Measurements from ENCODE around the gene PRRT4. TPM values are rescaled to one million over a fixed set of nuclear protein-coding genes. Genes with fewer than 3 reads are reported as not detected.

The PRRT4 gene
- total and polyA plus RNA-seq, 8 donors = 0.21 to 0.75 (median 0.46) TPM; not detected in 4

GRCh38 chr7:128335730-128336129, 25.8 kb downstream of the PRRT4 start:
- 91 to 95% methylated on average over 3 of the region's 3 CpGs for WGBS, 2 donors
- H3K27ac ChIP-seq = no peak overlapping the region
- H3K27me3 ChIP-seq = no peaks in the 10 kb centered on the region
- DNase-seq (no peak), FAIRE-seq (no peak), ATAC-seq (no peak)
- H3K4me3 ChIP-seq = no peak overlapping the region
- H3K9me3 ChIP-seq = no peaks in the 10 kb centered on the region
- TF ChIP-seq CTCF (IDR thresholded peaks at IDR 0.05) = no peak
- intact Hi-C loops (cut with DNase I) = no loop called here
- H3K4me1 ChIP-seq = no peaks in the 10 kb centered on the region
- H3K36me3 ChIP-seq = peaks cover 10 to 57% (median 24%) of the 10 kb centered on the region in 3 donors

- intact Hi-C loops (cut with DNase I) = no loop called here
- Histone ChIP-seq H3K4me3 (no peak overlapping the region), H3K27me3 (no peaks in the 10 kb centered on the region), H3K36me3 (peaks cover 5 to 55% (median 24%) of the 10 kb centered on the region in 3 donors), H3K4me1 (no peaks in the 10 kb centered on the region), H3K27ac (no peak overlapping the region), H3K9me3 (no peaks in the 10 kb centered on the region)
- no peak for FAIRE-seq
- no peak for TF ChIP-seq CTCF (IDR thresholded peaks at IDR 0.05)
- 90 to 91% methylated on average over 9 of the region's 9 CpGs for WGBS, 2 donors
- no peak for DNase-seq
- ATAC-seq = no peak
Observed at GRCh38 chr7:128324368-128324680, 37.2 kb downstream of the PRRT4 start.

GRCh38 chr7:128323459-128324367, 37.8 kb downstream of the PRRT4 start:
- H3K9me3 ChIP-seq = no peaks in the 10 kb centered on the region
- no peak for FAIRE-seq
- WGBS, 2 donors = 71 to 75% methylated on average over 10 of the region's 10 CpGs
- H3K4me1 ChIP-seq = no peaks in the 10 kb centered on the region
- peak in 1 of 4 donors; percentile 55 for ATAC-seq
- no peak for TF ChIP-seq CTCF (IDR thresholded peaks at IDR 0.05)
- no peak for DNase-seq
- H3K36me3 ChIP-seq = peaks cover 5 to 61% (median 25%) of the 10 kb centered on the region in 3 donors
- H3K4me3 ChIP-seq = no peak overlapping the region
- H3K27me3 ChIP-seq = no peaks in the 10 kb centered on the region
- no peak overlapping the region for H3K27ac ChIP-seq
- intact Hi-C loops (cut with DNase I) = no loop called here

- Histone ChIP-seq H3K27me3 (no peaks in the 10 kb centered on the region), H3K27ac (no peak overlapping the region), H3K36me3 (peaks cover 3 to 66% (median 26%) of the 10 kb centered on the region in 3 donors), H3K4me1 (no peaks in the 10 kb centered on the region), H3K4me3 (no peak overlapping the region), H3K9me3 (no peaks in the 10 kb centered on the region)
- intact Hi-C loops (cut with DNase I) = no loop called here
- FAIRE-seq (no peak), ATAC-seq (no peak), DNase-seq (no peak)
- TF ChIP-seq CTCF (IDR thresholded peaks at IDR 0.05) = no peak
Observed at GRCh38 chr7:128323040-128323439, 38.5 kb downstream of the PRRT4 start.

- peaks cover 3 to 75% (median 26%) of the 10 kb centered on the region in 3 donors for H3K36me3 ChIP-seq
- 68 to 70% methylated on average over 3 of the region's 3 CpGs for WGBS, 2 donors
- TF ChIP-seq CTCF (IDR thresholded peaks at IDR 0.05) = no peak
- no peaks in the 10 kb centered on the region for H3K27me3 ChIP-seq
- no peaks in the 10 kb centered on the region for H3K4me1 ChIP-seq
- no peak for FAIRE-seq
- H3K4me3 ChIP-seq = no peak overlapping the region
- no peaks in the 10 kb centered on the region for H3K9me3 ChIP-seq
- ATAC-seq = peak in 3 of 4 donors; percentile 69 to 75 (median 69)
- no peak for DNase-seq
- intact Hi-C loops (cut with DNase I) = no loop called here
- no peak overlapping the region for H3K27ac ChIP-seq
Observed at GRCh38 chr7:128322040-128322643, 39.3 kb downstream of the PRRT4 start.
